ENCODE results near the gene ZMYM1. TPM values are rescaled to one million over a fixed set of nuclear protein-coding genes. Genes with fewer than 3 reads are reported as not detected.
"Not testable (repeated sequence)": the region's sequence is repeated elsewhere in the genome, so short reads cannot be mapped to it uniquely, and the experiment has no call there.

ZMYM1 gene
- total RNA-seq, 1 donor from 2014 or later: 29.1 TPM

DNA sequence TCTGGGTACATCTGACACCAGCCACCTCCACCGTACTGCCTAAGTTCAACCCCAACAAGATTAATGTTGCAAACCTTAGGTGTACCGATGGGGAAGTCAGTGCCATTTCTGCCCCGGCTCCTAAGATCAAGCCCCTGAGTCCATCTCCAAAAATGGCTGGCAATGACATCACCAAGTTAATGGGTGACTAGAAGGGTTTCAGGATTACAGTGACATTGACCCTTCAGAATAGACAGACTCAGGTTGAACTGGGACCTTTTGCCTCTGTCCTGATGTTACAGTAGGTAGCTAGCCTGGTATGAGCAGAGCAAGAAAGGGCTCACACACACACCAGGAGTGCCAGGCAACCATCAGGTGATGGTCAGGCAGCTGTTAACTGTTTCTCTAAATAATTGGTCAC lies 25.8 kb upstream of the ZMYM1 start:
- DNase-seq (ENCODE audit: low spot score): no peak
- TF ChIP-seq, protein P1, sequence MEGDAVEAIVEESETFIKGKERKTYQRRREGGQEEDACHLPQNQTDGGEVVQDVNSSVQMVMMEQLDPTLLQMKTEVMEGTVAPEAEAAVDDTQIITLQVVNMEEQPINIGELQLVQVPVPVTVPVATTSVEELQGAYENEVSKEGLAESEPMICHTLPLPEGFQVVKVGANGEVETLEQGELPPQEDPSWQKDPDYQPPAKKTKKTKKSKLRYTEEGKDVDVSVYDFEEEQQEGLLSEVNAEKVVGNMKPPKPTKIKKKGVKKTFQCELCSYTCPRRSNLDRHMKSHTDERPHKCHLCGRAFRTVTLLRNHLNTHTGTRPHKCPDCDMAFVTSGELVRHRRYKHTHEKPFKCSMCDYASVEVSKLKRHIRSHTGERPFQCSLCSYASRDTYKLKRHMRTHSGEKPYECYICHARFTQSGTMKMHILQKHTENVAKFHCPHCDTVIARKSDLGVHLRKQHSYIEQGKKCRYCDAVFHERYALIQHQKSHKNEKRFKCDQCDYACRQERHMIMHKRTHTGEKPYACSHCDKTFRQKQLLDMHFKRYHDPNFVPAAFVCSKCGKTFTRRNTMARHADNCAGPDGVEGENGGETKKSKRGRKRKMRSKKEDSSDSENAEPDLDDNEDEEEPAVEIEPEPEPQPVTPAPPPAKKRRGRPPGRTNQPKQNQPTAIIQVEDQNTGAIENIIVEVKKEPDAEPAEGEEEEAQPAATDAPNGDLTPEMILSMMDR (IDR thresholded peaks at IDR 0.05; ENCODE audit: unreplicated experiment): no peak
- no peaks in the 10 kb centered on the region for H3K36me3 Mint-ChIP-seq (ENCODE audit: low read depth, unreplicated experiment)
- no peak overlapping the region for H3K4me3 Mint-ChIP-seq (ENCODE audit: unreplicated experiment)
- H3K27me3 Mint-ChIP-seq (ENCODE audit: unreplicated experiment): peaks cover 4% of the 10 kb centered on the region
- H3K4me1 Mint-ChIP-seq (ENCODE audit: unreplicated experiment): no peaks in the 10 kb centered on the region
- H3K9me3 Mint-ChIP-seq (ENCODE audit: unreplicated experiment): no peaks in the 10 kb centered on the region
- no peak overlapping the region for H3K27ac Mint-ChIP-seq (ENCODE audit: unreplicated experiment)

DNA sequence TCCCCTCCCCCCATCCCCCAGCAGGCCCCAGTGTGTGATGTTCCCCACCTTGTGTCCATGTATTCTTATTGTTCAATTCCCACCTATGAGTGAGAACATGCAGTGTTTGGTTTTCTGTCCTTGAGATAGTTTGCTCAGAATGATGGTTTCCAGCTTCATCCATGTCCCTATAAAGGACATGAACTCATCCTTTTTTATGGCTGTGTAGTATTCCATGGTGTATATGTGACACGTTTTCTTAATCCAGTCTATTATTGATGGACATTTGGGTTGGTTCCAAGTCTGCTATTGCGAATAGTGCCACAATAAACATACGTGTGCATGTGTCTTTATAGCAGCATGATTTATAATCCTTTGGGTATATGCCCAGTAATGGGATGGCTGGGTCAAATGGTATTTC lies 24.9 kb upstream of the ZMYM1 start:
- not testable (repeated sequence) for H3K27ac Mint-ChIP-seq (ENCODE audit: unreplicated experiment); H3K36me3 Mint-ChIP-seq (ENCODE audit: low read depth, unreplicated experiment); H3K27me3 Mint-ChIP-seq (ENCODE audit: unreplicated experiment); H3K9me3 Mint-ChIP-seq (ENCODE audit: unreplicated experiment); H3K4me3 Mint-ChIP-seq (ENCODE audit: unreplicated experiment); H3K4me1 Mint-ChIP-seq (ENCODE audit: unreplicated experiment); DNase-seq (ENCODE audit: low spot score)

DNA sequence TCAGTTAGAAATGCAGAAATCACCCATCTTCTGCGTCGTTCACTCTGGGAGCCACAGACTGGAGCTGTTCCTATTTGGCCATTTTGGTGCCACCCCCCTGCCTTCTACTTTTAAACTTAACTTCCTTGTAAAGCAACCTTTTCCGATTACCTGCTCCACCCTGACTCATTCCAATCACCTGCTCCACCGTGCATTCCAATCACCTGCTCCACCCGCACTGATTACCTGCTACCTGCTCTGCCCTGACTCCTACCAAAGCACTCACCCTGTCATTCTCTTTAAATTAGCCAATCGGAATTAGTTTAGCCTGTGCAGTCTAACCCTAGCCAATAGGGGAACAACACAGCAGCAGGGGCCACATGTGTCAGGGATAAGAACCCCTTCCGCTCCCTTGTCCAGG lies 20.9 kb upstream of the ZMYM1 start:
- H3K9me3 Mint-ChIP-seq (ENCODE audit: unreplicated experiment); H3K27ac Mint-ChIP-seq (ENCODE audit: unreplicated experiment); H3K36me3 Mint-ChIP-seq (ENCODE audit: low read depth, unreplicated experiment); H3K4me1 Mint-ChIP-seq (ENCODE audit: unreplicated experiment); H3K27me3 Mint-ChIP-seq (ENCODE audit: unreplicated experiment); DNase-seq (ENCODE audit: low spot score); H3K4me3 Mint-ChIP-seq (ENCODE audit: unreplicated experiment): not testable (repeated sequence)

DNA sequence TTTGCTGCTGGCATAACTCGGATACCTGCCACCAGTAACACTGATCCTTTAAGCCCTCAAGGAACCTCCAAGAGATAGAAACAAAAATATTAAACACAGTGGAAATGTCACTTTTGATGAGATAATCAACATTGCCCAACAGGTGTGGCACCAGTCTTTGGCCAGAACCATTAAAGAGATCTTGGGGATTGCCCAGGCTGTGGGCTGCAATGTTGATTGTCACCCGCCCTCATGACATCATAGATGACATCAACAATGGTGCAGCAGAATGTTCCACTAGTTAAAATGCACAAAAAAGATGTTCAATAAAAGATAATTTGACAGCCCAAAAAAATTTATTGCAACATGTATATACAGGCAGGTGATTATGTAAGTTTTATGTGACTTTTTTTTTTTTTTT lies 20.2 kb upstream of the ZMYM1 start:
- no peak for DNase-seq (ENCODE audit: low spot score)
- H3K27me3 Mint-ChIP-seq (ENCODE audit: unreplicated experiment): no peaks in the 10 kb centered on the region
- no peaks in the 10 kb centered on the region for H3K36me3 Mint-ChIP-seq (ENCODE audit: low read depth, unreplicated experiment)
- H3K4me3 Mint-ChIP-seq (ENCODE audit: unreplicated experiment): no peak overlapping the region
- TF ChIP-seq, protein P1 (IDR thresholded peaks at IDR 0.05; ENCODE audit: unreplicated experiment): no peak
- peaks cover 5% of the 10 kb centered on the region for H3K4me1 Mint-ChIP-seq (ENCODE audit: unreplicated experiment)
- H3K9me3 Mint-ChIP-seq (ENCODE audit: unreplicated experiment): no peaks in the 10 kb centered on the region
- H3K27ac Mint-ChIP-seq (ENCODE audit: unreplicated experiment): no peak overlapping the region

DNA sequence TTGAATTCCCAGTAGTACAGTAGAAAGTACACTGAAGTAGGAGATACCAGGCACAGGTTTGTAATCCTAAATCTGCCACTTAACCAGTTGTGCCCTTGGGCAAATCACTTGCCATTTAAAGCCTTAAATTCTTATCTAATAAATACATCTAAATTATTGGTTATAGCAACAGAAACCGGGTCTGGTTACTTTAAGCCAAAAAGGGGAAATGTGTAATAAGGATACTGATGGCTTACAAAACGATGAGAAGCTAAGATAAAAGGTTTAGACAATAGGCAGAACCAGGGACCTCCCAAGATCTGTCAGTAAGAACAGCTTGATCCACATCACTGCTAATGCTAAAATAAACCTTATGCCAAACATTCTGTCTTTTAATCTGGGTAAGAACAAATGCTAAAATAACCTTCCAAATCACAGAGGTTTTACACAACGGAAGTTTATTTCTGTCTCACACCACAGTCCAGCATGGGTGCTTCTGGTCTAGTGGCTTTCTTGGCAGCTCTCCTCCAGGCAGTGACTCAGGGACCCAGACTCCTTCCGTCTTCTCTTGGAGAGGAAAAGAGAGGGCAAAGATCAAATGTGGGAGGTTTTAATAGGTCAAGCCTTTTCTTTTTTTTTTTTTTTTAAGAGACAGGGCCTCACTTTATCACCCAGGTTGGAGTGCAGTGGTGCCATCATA lies 16.5 kb upstream of the ZMYM1 start:
- H3K9me3 Mint-ChIP-seq (ENCODE audit: unreplicated experiment): no peaks in the 10 kb centered on the region
- H3K27me3 Mint-ChIP-seq (ENCODE audit: unreplicated experiment): no peaks in the 10 kb centered on the region
- H3K4me1 Mint-ChIP-seq (ENCODE audit: unreplicated experiment): peaks cover 5% of the 10 kb centered on the region
- TF ChIP-seq, protein P1 (IDR thresholded peaks at IDR 0.05; ENCODE audit: unreplicated experiment): no peak
- no peak overlapping the region for H3K27ac Mint-ChIP-seq (ENCODE audit: unreplicated experiment)
- no peaks in the 10 kb centered on the region for H3K36me3 Mint-ChIP-seq (ENCODE audit: low read depth, unreplicated experiment)
- no peak overlapping the region for H3K4me3 Mint-ChIP-seq (ENCODE audit: unreplicated experiment)
- DNase-seq (ENCODE audit: low spot score): no peak

DNA sequence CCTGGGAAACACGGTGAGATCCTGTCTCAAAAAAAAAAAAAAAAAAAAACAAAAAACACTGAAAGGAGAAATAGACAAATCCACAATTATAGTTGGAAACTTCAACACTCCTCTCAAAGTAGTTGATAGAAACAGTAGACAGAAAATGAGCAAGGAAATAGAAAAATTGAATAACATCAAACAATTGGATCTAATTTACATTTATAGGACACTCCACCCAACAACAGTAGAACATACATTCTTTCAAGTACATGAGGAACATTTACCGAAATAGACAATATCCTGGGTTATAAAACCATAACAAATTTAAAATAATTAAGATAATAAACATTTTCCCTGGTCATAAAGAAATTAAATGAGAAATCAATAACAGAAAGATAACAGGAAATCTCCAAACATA lies 14.9 kb upstream of the ZMYM1 start:
- Mint-ChIP-seq H3K27ac (ENCODE audit: unreplicated experiment) (no peak overlapping the region), H3K9me3 (ENCODE audit: unreplicated experiment) (no peaks in the 10 kb centered on the region), H3K27me3 (ENCODE audit: unreplicated experiment) (no peaks in the 10 kb centered on the region), H3K4me1 (ENCODE audit: unreplicated experiment) (peaks cover 5% of the 10 kb centered on the region), H3K4me3 (ENCODE audit: unreplicated experiment) (no peak overlapping the region), H3K36me3 (ENCODE audit: low read depth, unreplicated experiment) (no peaks in the 10 kb centered on the region)
- no peak for DNase-seq (ENCODE audit: low spot score)
- TF ChIP-seq, protein P1 (IDR thresholded peaks at IDR 0.05; ENCODE audit: unreplicated experiment): no peak

Measured in endothelial cell (in vitro differentiated cells).